ENCODE measurements around the gene SMYD3.

The SMYD3 gene

GRCh38 chr1:246518456-246519205 lies 11.6 kb upstream of the SMYD3 start:
- DNase-seq (ENCODE audit: low read depth), result no peak

GRCh38 chr1:246517391-246517790 lies 10.3 kb upstream of the SMYD3 start:
- no peak overlapping the region for H3K4me3 ChIP-seq (ENCODE audit: low read depth, low read length)
- DNase-seq (ENCODE audit: low read depth), result no peak

More at GRCh38 chr1:246518456-246519205, 11.6 kb upstream of the SMYD3 start:
- H3K4me3 ChIP-seq (ENCODE audit: low read depth, low read length), result no peak overlapping the region

- no peak overlapping the region for H3K4me3 ChIP-seq (ENCODE audit: low read depth, low read length)
- DNase-seq (ENCODE audit: low read depth), result no peak
These were observed 9.0 kb upstream of the SMYD3 start for GRCh38 chr1:246516126-246516525.

- no peak for DNase-seq (ENCODE audit: low read depth)
- H3K4me3 ChIP-seq (ENCODE audit: low read depth, low read length), result no peak overlapping the region
These were observed 8.4 kb upstream of the SMYD3 start for GRCh38 chr1:246515390-246516005.

GRCh38 chr1:246513619-246514343 lies 6.7 kb upstream of the SMYD3 start:
- DNase-seq (ENCODE audit: low read depth), result no peak

GRCh38 chr1:246513041-246513440 lies 6.0 kb upstream of the SMYD3 start:
- DNase-seq (ENCODE audit: low read depth), result no peak
- H3K4me3 ChIP-seq (ENCODE audit: low read depth, low read length), result no peak overlapping the region

More at GRCh38 chr1:246513619-246514343, 6.7 kb upstream of the SMYD3 start:
- H3K4me3 ChIP-seq (ENCODE audit: low read depth, low read length), result no peak overlapping the region

- no peak for DNase-seq (ENCODE audit: low read depth)
- H3K4me3 ChIP-seq (ENCODE audit: low read depth, low read length), result no peak overlapping the region
These were observed 5.6 kb upstream of the SMYD3 start for GRCh38 chr1:246512635-246513034.

- no peak for DNase-seq (ENCODE audit: low read depth)
- H3K4me3 ChIP-seq (ENCODE audit: low read depth, low read length), result no peak overlapping the region
These were observed 5.2 kb upstream of the SMYD3 start for GRCh38 chr1:246512230-246512629.

- no peak overlapping the region for H3K4me3 ChIP-seq (ENCODE audit: low read depth, low read length)
- DNase-seq (ENCODE audit: low read depth), result no peak
These were observed 4.1 kb upstream of the SMYD3 start for GRCh38 chr1:246511203-246511602.

GRCh38 chr1:246510147-246511030 lies 3.3 kb upstream of the SMYD3 start:
- DNase-seq (ENCODE audit: low read depth), result no peak
- H3K4me3 ChIP-seq (ENCODE audit: low read depth, low read length), result no peak overlapping the region

GRCh38 chr1:246508897-246509688 lies 2.0 kb upstream of the SMYD3 start:
- no peak overlapping the region for H3K4me3 ChIP-seq (ENCODE audit: low read depth, low read length)
- DNase-seq (ENCODE audit: low read depth), result no peak

- H3K4me3 ChIP-seq (ENCODE audit: low read depth, low read length), result peak overlapping the region; percentile 95
- no peak for DNase-seq (ENCODE audit: low read depth)
These were observed 759 bp downstream of the SMYD3 start for GRCh38 chr1:246506367-246506673.

- no peak for DNase-seq (ENCODE audit: low read depth)
- no peak overlapping the region for H3K4me3 ChIP-seq (ENCODE audit: low read depth, low read length)
These were observed 3.7 kb downstream of the SMYD3 start for GRCh38 chr1:246503341-246503740.

- DNase-seq (ENCODE audit: low read depth), result peak; percentile 25
- no peak overlapping the region for H3K4me3 ChIP-seq (ENCODE audit: low read depth, low read length)
These were observed 9.7 kb downstream of the SMYD3 start for GRCh38 chr1:246497331-246497915.

GRCh38 chr1:246492611-246493245 lies 14.4 kb downstream of the SMYD3 start:
- H3K4me3 ChIP-seq (ENCODE audit: low read depth, low read length), result no peak overlapping the region
- peak; percentile 35 for DNase-seq (ENCODE audit: low read depth)

- DNase-seq (ENCODE audit: low read depth), result no peak
- H3K4me3 ChIP-seq (ENCODE audit: low read depth, low read length), result no peak overlapping the region
These were observed 15.5 kb downstream of the SMYD3 start for GRCh38 chr1:246491551-246492053.

- DNase-seq (ENCODE audit: low read depth), result no peak
These were observed 18.4 kb downstream of the SMYD3 start for GRCh38 chr1:246488674-246489073.

GRCh38 chr1:246483569-246483933 lies 23.5 kb downstream of the SMYD3 start:
- H3K4me3 ChIP-seq (ENCODE audit: low read depth, low read length), result no peak overlapping the region
- DNase-seq (ENCODE audit: low read depth), result no peak

More at GRCh38 chr1:246488674-246489073, 18.4 kb downstream of the SMYD3 start:
- H3K4me3 ChIP-seq (ENCODE audit: low read depth, low read length), result no peak overlapping the region

Data from skeletal muscle cell (primary cell).